Stimulated activated CD8-positive, alpha-beta memory T cell treated with anti-CD3 and anti-CD28 coated beads, Interleukin-7, amount 100 ng/mL, for 48 hours (primary cell): ENCODE results near the gene ARL2.
A peak's percentile ranks its signal among the peaks of the same experiment; 100 is the strongest.
"Not testable (repeated sequence)": the region's sequence is repeated elsewhere in the genome, so short reads cannot be mapped to it uniquely, and the experiment has no call there.

Source experiments
- DNase-seq, 2 donors: peaks; one replicate each; pipeline ENCODE4 v3.0.0-alpha.2; 2020; ENCODE audit warnings: low read depth in 1 of 2; ENCODE audit errors: extremely low read depth in 1 of 2

ARL2 gene

DNA sequence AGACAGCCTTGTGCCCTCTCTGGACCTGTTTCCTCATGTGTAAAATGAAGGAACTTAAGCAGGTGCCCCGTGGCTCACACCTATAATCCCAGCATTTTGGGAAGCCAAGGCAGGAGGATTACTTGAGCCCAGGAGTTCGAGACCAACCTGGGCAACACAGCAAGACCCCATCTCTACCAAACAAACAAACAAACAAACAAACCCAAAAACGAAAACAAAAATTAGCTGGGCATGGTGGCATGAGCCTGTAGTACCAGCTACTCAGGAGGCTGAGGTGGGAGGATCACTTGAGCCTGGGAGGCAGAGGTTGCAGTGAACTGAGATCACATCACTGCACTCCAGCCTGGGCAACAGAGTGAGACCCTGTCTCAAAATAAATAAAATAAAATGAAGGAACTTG is 10.0 kb upstream of the ARL2 start:
- DNase-seq, result not testable (repeated sequence)

DNA sequence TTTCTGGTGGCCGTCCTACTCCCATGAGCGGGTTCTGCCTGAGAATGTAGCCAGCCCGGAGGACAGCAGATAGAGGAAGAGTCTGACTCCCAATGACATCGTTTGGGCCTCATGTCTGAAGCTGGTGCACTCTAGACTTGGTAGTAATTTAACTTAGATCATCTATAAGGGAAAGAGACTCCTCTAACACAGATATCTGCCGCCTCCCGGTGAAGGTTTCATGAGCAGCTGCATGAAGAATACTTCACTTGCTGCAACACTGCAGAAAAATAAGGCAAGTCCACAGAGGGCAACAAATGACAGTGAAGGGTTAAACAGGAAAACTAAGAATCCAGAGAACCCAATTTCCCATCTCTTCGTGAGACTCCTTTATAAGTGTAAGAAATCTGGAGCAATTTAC is 5.9 kb upstream of the ARL2 start:
- DNase-seq, result no peak

DNA sequence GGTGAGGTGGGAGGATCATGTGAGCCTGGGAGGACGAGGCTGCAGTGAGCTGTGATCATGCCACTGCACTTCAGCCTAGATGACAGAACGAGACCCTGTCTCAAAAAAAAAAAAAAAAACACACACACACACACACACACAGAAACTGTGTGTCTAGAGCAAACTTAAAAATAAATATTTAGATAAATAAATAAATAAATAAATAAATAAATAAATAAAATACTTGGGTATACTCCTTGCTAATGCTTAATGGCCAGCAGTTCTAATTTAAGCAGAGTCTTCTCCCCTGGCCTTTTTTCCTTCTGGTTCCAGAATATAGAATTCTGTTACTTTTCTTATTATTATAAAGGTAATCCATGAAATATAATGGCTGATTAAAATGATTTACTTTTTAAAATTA is 5.1 kb upstream of the ARL2 start:
- DNase-seq, result no peak

DNA sequence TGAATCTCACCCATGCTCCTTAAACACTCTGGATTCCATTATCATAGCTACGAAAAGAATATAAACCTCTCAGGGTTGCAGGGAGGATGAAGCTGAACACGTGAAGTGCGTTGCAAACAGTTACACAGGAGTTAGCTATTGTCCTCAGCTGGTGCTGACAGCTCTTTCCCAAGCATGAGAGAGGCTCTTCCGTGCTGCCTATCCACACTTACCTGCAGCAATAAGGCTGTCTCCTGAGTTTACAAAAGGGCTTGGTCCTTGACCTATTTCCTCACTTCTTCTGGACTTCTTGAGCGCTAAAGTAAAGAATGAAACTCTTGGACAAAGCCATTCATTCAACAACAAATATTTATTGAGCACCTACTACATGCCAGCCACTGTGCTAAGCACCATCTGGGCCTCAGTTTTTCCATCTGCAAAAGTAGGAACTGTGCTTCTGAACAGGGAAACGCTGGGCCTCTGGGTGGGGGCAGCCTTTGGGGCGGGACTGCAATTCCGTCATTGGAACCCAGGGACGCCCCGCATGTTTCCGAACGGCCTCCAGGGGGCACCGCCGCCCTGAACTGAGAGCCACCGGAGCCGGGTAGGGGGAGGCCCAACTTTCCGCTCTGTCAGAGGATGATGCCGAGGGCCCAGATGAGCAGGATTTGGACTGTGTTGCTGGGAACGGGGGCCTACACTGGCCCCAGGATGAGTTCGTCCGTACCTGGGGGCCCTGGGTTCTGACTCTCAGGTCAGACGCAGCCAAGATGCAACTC is 651 bp upstream of the ARL2 start:
- DNase-seq, result peak; percentile 80 to 86

DNA sequence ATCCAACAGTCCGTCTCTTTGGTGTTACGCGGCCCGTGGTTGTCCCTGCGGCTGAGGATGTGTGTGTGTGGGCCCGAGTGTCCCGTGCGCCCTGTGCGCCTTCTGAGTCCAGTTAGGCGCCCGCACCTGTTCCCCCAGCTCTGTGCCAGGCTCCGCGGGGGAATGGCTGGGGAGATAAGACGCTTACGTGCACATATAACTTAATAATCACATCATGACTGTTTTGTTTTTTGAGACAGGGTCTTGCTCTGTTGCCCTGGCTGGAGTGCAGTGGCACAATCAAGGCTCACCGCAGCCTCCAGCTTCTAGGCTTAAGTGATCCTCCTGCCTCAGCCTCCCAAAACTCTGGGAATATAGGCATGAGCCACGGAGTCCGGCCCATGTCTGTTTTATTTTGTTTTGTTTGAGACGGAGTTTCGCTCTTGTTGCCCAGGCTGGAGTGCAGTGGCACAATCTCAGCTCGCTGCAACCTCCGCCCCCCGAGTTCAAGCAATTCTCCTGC is 817 bp downstream of the ARL2 start:
- peak in 1 of 2 donors; percentile 14 for DNase-seq

DNA sequence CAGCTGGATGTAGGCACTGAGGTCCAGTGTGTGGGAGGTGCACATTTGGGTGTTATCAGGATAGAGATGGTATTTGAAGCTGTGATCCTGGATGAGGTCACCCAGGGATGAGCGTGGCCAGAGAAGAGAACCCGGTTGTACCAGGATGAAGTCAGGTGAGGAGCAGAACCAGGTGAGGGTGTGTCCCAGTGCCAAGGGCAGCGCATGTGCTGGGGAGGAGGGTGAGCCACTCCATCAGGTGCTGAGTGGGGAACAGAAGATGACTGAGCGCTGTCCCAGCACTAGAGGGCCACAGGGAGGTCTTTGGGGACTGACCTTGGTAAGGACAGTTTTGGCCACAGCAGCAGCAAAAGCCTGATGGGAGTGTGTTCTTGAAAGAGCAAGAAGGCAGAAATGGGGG is 2.7 kb downstream of the ARL2 start:
- no peak for DNase-seq

DNA sequence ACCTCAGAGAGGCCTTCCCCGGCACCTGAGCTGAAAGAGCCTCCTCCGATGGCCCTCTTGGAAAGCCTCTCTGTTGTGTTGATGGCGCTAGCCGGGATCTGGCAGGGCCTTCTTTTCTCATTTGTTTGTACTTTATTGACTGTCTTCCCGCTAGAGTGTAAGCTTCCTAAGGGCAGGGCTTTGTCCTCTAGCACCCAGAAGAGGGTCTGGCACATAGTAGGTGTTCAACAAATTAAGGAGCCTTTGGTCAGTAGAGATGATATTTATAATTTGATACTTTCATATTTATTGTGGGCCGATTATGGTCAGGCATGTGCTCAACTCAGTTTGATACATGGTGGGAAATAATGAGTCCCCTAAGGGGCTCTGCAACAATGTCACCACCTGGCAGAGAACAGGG is 4.0 kb downstream of the ARL2 start:
- DNase-seq, result no peak

DNA sequence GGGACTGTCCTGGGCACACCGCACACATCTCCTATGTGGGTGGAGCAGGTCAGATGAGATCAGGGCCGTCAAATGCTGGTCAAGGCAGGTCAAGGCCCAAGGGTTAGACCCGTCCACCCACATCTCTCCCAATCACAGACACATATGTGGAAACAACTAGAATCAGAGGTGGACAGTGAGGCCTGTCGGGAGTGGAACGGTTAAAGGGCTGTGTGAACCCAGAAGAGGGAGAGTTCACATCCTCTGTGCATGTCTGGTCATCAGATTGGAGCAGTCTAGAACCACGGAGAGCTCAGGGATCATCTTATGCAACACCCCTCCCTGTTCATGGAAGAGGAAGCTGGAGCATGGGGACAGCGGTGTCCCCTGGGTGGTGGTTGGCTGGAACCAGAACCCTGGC is 5.9 kb downstream of the ARL2 start:
- DNase-seq, result no peak

DNA sequence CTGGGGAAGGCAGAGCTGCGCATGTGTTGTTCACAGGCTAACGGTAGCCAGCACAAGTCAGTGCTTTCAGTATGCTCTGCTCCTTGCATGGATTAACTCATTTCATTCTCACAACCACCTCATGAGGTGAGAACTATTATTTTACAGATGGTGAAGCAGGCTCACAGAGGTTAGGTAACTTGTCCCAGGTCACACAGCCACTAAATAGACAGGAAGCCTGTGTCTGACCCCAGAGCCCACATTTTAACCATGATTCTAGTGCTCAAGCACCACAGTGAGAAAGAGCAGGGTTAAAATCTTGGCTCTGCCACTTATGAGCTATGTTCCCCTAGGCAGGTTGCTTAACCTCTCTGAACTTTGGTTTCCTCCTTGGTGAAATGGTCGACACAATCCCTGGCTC is 7.0 kb downstream of the ARL2 start:
- no peak for DNase-seq

DNA sequence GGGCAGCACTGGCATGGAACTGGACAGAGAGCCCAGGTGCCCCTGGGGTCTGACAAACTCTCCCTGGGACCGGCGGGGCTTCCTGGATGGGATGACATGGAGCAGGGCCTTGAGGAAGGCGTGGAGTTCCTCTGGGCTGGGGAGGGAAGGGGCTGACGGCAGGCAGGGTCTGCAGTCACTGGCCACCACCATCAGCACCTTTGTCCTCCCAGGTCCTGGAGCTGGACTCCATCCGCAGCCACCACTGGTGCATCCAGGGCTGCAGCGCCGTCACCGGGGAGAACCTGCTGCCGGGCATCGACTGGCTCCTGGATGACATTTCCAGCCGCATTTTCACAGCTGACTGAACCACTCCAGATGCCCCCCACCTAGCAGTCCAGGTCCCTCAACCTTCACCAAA is 7.5 kb downstream of the ARL2 start:
- DNase-seq, result no peak

DNA sequence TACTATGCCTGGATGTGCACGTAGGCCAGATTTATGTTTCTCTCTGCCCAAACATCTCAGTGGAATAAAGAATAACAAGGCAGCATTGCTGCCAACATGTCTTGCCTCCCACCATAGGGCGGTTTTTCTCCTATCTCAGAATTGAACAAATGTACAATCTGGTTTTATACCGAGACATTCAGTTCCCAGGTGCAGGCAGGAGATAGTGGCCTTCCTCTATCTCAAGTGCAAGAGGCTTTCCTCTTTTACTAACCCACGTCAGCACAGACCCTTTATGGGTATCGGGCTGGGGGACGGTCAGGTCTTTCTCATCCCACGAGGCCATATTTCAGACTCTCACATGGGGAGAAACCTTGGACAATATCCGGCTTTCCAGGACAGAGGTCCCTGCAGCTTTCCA is 9.5 kb downstream of the ARL2 start:
- DNase-seq, result not testable (repeated sequence)

DNA sequence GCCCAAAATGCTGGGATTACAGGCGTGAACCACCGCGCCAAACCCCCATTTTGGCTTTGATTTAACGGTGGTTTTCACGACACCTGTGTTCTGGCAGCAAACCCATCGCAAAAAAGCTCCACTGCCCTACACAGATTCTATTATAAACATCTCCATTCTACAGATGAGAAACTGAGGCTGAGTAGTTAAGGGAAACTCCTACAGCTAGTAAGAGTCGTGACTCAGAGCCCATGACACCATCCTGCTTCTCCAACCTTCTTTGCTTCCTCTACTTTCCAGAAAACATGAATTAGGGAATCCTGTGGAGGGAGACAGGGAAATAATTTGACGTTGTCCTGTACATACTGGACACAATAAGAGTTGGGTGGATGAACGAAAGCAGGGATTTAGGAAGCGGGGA is 12.8 kb downstream of the ARL2 start:
- no peak for DNase-seq

DNA sequence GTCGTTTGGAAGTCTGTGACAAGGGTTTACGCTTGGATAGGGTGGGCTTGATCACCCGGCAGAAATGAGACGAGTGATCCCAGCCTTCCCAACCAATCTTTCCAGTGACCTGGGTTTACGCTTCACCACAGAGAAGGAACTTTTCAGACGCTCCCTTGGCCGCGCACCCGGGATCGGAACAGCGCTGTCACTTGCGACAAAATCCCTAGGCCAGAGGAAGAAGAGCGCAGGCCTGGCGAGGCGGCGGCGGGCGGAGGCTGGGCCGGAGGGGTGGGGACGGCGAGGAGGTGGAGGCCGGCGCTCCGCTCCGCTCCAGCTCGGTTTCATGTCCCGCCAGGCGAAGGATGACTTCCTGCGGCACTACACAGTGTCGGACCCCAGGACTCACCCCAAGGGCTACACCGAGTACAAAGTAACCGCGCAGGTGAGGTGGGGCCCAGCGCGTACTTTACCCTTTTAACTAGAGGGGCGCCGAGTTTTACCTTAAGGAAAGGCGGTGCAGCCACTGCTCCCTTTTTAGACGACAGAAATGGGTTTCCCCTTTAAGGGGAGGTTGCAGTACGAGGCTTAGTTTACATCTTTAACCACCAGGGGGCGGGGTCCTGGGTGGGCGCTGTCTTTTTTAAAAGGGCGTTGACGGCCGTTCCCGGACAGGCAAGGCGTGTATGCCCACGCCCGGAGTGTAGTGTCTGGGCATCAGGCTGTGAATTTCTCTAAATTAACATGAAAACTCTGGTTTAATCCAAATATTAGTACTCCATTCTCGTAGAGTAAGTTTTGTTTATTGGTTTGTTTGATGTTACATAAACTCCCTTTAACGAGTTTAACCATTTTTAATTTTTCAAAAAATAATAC is 13.5 kb downstream of the ARL2 start, which contains the start of gene SNX15:
Gene SNX15 (plus strand): TSS at position 227 of the 855 bp plus-strand sequence. CDS start 99 bp downstream, at position 326.
- peak; percentile 78 to 91 for DNase-seq

DNA sequence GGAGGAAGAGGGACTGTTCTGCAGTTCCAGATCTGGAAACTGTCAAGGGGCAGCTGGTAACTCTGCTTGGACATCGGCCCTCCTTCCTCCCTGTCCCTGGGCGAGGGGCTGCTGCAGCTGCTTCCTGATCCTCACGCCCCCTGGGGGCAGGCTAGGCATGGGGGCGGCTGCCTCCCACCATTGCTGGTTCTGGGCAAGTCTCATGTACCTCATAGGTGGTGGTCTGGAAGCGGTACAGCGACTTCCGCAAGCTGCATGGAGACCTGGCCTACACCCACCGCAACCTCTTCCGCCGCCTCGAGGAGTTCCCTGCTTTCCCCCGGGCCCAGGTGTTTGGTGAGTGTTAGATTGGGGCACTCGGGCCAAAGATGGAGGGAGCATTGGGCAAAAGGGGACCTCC is 18.3 kb downstream of the ARL2 start:
- no peak for DNase-seq

DNA sequence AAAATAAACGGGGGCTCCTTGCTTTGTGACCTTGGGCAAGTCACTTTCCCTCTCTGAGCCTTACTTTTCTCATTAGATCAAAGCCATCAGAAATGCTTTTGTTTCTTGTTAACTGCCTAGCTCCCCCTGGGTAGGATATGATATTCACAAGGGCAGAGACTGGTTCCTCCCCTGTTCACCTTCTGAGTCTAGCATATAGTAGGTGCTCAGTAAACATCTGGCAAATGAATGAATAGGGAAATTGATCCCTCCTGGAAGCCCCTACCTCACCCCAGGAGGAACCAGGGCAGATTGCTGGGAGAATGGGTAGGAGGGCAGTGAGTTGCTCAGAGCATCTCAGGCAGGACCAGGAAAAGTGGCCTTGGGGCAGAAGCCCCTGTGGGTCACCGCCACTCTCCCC is 20.5 kb downstream of the ARL2 start:
- DNase-seq, result no peak

DNA sequence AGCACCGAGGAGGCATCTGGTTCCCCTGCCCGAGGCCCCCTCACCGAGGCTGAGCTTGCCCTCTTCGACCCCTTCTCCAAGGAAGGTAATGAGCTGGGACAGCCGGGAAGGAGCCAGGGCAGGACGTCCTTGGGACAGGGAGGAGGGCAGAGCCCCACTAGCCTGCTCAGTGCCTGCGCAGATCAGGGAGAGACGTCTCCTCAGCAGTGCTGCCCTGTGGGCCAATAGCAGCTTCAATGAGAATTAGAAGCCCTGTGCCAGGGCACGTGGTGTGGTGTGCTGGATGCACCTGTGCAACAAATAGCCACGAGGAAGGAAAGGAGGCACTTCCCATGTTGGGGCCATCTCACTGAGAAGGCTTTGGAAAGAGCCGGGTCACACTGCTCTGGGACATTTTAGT is 21.6 kb downstream of the ARL2 start:
- no peak for DNase-seq

DNA sequence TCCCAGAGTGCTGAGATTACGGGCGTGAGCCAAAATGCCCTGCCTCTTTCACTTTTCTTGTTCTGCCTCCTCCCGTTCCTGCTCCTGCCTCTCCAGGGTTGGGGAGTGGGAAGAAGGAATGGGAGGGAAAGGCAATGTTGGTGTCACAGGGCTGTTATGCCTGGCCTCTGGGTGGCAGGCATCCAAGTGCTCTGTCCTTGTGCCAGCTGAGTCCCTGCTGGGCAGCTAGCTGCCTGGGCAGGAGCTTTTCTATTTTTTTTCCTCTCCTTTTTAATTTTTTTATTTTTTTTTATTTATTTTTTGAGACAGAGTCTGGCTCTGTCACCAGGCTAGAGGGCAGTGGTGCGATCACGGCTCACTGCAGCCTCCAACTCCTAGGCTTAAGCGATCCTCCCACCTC is 23.0 kb downstream of the ARL2 start:
- DNase-seq, result no peak

DNA sequence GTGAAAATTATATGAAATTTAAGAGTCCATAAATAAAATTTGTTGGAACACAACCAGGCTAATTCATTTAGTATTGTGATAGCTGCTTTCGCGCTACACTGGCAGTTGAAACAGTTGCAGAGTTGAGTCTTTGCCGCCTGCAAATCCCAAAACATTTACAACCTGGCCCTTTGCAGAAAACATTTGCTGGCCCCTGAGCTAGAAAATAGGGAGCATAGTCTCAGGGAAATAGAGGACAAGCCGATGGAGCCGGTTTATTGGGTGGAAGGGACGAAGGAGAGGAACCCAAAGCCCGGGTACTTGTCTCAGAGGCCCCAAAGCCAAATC is 26.5 kb downstream of the ARL2 start:
- DNase-seq, result no peak

DNA sequence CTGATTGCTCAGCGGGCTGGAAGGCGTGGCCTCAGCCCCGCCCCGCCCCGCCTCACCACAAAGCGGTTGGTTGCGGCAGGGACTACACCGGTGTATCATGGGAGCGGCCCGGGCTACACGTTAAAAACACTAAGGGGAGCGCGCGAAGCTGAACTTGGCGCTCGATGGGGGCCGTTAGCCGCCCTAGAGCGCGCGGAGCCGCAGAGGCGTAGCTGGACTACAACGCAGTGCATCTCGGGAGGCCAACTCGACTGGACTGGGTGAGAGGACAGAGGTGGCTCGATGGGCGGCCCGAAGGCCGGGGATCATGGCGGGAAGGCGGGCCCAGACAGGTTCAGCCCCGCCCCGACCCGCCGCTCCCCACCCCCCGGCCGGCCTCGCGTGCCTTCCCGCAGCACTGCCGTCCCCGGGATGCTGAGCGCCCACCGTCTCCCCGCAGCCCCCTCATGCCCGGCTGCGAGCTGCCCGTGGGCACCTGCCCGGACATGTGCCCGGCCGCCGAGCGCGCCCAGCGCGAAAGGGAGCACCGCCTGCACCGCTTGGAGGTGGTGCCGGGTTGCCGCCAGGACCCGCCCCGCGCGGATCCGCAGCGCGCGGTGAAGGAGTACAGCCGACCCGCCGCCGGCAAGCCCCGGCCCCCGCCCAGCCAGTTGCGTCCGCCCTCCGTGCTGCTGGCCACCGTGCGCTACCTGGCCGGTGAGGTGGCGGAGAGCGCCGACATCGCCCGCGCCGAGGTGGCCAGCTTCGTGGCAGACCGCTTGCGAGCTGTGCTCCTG is 27.1 kb downstream of the ARL2 start, which contains the start of gene SAC3D1:
Gene SAC3D1 (plus strand): TSS at position 364 of the 776 bp plus-strand sequence. CDS start 83 bp downstream, at position 447.
- DNase-seq, result peak; percentile 84 to 92

DNA sequence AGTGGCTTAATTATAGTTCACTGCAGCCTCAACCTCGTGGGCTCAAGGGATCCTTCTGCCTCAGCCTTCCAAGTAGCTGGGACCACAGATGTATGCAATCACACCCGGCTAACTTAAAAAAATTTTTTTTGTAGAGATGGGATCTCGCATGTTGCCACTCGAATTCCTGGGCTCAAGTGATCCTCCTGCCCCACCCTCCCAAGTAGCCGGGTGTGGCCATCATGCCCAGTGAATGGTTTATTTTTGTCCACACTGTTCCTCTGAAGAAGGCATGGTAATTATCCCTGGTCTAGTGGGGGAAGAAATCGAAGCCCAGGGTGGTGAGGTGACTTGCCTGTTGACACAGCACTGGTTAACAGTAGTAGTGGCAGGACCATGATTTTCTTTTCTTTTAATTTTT is 28.9 kb downstream of the ARL2 start:
- DNase-seq, result no peak

DNA sequence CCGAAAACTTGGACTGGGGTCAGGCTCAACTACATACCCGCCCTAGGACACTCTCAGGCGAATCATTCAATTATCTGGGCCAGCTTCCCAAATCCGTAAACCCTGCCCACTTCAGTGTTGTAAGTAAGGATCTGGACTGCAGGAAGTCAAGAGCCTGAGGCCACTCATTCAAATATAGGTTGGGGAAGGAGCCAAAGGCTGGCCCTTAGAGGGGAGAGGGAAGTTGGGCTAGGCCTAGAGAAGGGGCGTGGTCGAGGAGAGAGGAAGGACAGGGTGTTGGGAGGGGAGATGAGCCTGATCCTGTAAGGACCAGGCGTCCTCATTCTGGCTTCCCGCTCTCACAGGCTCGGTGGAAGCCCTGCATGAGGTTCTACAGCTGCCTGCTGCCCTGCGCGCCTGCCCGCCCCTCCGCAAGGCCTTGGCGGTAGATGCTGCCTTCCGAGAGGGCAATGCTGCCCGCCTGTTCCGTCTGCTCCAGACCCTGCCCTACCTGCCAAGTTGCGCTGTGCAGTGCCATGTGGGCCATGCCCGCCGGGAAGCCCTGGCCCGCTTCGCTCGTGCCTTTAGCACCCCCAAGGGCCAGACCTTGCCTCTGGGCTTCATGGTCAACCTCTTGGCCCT is 30.0 kb downstream of the ARL2 start:
- DNase-seq, result no peak
